HG03039 (cell line): ENCODE data around the gene CASD1.

ENCODE experiments used
- ATAC-seq: cut with Tn5 transposase; IDR thresholded peaks from one replicate; pipeline ENCODE4 v1.9.1; 2021; ENCODE audit warnings: mild to moderate bottlenecking, moderate library complexity; ENCODE audit not compliant: unreplicated experiment

CASD1 gene

DNA sequence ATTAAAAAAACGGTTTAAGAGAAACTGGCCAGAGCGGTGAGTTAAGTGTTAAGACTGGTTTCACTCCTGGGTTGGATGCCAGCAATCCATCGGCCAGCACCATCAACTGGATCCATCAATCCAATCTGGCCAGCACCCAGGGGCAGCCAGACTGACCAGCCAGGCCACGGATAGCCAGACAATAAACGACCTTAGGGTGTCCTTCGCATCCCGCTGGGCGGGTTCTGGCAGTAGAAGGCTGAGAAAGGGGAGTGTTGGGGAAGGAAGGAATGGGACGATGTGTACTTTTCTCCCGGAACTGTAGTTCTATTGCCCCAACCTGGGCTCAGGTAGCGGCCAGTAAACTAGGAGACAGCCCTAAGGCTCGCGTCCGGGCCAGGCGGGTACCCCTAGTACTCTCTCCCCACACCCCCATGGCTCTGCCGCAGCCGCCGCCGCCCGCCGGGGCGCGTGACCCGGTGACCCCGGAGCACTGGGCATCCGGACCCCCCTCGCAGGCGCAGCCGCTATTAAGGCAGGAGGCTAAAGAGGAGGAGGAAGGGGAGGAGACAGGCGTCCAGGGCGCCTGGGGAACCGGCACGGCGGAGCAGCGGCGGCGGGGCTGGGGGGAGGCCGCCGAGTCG, at the start of gene CASD1:
TSS of gene CASD1 (plus strand) at position 546 of the 623 bp plus-strand sequence. CDS start 276 bp downstream, outside the sequence.
- peak; percentile 71 for ATAC-seq

- ATAC-seq = no peak
These were observed 43.1 kb upstream of the CASD1 start for GRCh38 chr7:94466516-94466915.

DNA sequence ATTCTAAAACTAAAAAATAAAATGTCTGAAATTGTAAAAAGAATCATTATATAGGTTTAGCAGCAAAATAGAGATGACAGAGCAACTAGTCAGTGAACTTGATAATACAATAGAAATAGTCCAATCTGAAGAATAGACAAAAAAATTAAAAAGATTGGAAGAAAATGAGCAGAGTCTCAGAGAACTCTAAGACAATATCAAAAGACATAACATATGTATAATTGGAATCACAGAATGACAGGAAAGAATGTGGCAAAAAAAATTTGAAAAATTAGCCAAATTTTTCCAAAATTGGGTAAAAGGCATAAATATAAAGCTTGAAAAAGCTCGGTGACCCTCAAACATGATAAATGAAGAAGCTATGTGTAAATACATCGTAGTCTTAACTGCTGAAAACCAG, 38.0 kb upstream of the CASD1 start:
- ATAC-seq = no peak

DNA sequence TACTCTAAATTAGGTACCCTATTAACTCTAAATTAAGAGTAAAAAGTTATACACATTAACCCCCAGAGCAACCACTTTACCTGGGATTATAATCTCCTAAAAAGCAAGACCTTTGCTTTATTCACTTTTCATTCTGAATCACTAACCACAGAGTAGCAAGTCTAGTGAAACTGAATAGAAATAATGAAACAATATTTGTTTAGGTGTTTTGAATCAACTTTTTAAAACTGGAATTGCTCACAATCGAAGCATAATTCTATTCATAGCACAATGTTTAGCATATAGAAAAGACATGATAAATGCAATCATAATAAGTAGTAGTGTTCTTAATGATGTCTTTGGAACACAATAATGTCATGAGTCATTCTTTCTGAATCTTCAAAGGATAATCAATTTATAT, 37.0 kb upstream of the CASD1 start:
- no peak for ATAC-seq

GRCh38 chr7:94476251-94476840, 33.3 kb upstream of the CASD1 start:
- no peak for ATAC-seq

DNA sequence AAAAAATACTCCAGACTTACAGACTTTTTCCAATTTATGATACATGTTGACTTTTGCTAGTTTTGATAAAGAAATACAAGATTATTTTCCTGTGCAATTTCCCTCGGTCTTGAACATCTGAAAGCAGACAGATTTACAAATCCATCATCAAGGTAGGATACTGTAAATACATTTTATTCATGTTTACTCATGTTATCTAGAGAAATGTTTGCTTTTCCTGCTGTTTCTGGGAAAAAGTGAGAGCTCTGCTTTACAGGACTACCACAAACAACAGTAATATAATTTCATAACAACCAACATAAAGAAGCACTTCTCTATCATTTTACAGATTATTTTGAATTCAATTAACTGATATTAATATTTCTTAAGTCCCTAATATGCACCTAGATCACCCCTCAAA, 31.7 kb upstream of the CASD1 start:
- ATAC-seq = no peak

DNA sequence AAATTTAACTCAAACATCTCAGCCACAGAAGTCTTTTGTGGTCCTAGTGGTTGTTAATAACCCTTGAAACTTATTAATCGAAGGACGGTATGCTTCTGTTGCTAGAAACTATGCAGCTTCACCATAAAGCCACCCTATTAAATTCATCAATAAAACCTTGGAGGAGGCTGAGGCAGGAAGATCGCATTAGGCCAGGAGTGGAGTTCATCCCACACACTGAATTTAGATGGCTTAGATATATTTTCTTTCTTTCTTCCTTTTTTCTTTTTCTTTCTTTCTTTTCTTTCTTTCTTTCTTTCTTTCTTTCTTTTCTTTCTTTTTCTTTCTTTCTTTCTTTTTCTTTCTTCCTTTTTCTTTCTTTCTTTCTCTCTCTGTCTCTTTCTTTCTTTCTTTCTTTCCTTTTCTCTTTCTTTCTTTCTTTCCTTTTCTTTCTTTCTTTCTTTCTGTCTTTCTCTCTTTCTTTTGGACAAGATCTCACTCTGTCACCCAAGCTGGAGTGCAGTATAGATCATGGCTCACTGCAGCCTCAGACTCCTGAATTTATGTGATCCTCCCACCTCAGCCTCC, 30.9 kb upstream of the CASD1 start:
- ATAC-seq = no peak

DNA sequence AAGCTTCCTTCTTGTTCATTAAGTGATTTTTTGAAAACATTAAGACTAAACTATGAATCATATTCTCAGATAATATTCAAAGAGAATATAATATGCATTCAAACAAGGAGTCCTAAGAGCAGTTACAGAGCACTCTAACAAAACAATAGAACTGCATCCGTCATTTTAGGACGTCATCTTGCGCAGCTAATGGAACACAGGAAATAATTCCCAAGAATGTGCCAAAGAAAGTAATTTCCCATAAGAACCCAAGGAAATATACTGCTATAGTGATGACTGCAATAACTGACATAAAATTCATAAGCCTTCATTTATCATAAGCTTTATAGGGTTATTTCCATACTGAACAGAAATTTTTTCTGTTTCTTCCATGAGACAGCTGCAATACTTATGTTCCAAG, 28.3 kb upstream of the CASD1 start:
- no peak for ATAC-seq

DNA sequence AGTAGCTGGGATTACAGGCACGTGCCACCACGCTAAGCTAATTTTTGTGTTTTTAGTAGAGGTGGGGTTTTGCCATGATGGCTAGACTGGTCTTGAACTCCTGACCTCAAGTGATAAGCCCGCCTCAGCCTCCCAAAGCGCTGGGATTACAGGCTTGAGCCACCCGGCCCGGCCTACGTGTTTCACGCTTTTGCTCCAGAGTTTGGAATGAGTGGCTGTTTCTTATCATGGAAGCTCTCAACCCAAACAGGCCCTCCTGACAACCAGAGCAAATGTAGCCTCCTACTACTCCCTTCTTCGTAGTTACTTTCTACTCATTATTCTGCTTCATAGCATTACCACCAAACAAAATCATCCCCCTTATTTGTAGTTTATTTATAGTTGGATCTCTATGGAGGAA, 26.8 kb upstream of the CASD1 start:
- no peak for ATAC-seq

DNA sequence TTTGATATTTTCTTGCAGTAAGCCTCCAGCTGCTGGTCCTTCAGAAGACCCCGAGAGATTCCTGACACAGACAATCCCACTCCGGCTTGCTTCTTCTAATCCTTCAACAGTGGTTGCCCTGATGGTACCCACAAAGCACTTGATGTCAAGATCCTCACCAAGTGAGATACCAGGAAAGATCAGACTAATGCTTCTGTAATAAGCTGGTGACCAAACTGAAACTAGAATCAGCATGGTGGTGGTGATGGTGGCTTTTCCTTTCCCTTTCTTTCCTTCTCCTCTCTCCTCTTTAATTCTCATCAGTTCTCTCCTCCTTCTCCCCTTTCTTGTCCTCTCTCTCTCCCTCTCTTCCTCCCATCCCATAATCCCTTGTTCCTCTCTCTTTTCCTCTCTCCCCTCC, 25.8 kb upstream of the CASD1 start:
- ATAC-seq = no peak

DNA sequence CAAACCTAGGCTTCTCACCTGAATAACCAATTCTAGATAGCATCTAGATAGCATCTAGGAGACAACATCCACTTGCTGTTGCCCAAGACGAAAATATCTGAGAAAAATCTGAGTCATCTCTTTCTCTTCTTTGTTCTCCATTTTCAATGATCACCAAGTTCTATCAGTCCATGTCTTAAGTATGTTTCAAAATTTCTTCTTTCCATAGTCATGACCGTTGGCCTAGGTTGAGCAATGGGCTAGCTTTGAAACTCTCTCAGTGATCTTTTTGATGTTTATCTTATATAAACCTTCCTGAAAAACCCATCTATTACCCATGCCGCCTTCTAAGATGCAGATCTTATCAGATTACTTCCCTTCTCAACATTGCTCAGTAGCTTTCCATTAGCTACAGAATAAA, 23.4 kb upstream of the CASD1 start:
- no peak for ATAC-seq

DNA sequence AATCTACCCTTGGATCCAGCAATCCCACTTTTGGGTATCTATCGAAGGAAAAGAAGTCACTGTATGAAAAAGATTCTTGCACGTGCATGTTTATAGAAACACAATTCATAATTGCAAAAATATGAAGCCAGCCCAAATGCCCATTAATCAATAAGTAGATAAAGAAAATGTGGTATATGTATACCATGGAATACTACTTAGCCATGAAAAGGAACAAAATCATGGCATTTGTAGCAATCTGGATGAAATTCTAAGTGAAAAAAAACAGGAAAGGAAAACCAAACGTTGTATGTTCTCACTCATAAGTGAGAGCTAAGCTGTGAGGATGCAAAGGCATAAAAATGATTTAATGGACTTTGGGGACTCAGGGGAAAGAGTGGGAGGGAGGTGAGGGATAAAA, 18.2 kb upstream of the CASD1 start:
- no peak for ATAC-seq

DNA sequence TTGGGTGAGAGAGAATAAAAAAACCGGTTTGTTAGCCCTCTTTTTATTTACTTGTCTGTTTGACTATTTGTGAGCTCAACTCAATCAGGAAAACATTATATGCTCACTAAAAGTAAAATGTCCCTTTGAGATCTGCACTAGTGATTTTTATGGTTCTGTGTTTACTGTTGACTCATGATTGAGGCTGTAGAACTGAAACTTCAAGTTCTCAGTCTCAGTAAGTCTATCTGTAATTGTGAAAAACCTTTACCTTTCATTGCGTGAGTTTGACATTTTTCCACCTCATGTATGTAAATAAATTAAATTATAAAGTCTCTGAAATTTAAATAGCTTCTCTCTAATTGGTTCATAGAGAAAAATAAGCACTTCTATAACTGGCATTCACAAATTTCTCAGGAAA, 17.0 kb upstream of the CASD1 start:
- ATAC-seq = peak; percentile 99

DNA sequence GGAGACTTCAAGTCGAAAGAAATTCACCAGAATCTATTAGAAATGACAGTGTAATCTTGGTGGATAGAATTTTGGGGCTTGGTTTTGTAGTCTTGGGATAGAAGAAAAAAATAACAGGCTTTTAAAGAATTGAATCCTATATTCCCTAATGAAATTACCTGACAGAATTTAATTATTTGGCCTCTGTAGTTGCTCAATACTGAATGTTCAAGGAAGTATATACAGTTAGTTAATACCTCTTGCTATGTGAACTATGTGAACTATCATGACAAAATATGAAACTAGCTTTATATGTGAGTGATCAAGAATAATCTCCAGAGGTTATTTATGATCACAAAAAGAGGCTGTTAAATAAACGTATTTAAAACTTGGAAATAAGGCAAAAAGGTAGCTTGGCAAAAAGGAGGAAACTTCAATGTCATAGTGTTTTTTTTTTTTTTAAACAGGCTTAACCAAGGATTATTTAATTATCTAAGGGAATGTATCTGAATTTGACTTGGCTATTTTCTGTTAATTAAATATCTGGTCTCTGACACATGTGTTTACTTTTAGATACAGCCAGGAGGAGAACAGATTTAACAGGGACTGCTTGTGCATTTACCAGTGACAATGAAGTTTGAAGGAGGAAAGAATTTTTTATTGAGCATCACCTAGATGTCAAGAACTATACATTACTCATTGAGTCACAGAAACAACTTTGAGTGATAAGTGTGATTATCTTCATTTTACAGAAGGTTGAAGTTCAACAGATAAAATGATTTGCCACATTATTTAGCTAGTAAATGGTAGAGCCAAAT, 11.5 kb upstream of the CASD1 start:
- ATAC-seq = no peak

DNA sequence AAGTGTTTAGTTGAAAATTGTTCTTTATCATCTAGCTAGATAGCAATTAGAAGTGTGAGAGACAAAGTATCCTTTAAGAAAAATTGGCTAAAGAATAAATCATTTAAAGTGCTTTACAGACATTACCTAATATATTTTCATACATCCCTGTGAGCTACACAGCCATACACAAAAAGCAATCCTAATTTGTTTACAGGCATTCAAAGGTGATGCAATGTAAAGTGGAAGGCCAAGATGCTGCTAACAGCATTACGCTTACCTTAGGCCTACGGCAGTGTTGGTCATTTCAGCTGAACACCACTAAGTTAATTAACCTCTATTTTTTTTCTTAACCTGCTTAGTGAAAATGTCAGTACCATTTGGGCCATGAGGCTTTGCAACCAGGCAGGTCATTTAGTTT, 10.7 kb upstream of the CASD1 start:
- no peak for ATAC-seq

DNA sequence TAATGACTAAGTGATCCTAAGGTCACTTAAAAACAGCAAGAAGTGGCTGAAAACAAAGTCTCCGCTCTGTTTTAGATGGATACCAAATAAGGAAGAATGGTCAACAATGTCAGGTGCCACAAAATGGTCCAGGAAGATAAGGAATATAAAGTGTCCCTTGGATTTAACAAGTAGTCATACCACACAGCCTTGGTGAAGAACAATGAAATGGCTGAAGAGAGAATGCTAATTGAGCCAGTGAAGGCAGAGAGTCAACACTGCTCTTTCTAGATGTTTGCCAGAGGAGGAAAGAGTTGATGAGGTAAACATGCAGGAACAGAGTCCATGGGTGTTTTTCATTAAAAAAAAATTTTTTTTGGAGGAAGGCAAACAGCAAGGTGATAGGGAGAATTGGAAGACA, 2.1 kb upstream of the CASD1 start:
- ATAC-seq = no peak

DNA sequence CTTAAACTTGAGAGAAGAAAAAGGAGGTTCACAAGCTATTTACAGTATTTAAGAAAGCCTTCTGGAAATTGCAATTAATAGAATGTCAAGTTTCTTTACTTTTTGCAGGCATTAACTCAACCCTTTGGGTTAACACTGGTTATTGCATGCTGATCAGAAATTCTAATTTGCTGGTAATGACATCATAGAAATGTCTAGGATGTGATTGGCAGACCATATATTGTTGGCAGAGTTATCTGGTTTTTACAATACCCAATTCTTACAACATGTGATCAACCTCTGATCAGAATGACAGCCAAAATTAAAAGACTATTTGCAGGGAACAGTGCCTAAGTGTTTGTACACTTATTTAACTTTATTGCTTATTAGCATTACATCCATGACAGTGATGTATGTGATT, 1.6 kb upstream of the CASD1 start:
- no peak for ATAC-seq

DNA sequence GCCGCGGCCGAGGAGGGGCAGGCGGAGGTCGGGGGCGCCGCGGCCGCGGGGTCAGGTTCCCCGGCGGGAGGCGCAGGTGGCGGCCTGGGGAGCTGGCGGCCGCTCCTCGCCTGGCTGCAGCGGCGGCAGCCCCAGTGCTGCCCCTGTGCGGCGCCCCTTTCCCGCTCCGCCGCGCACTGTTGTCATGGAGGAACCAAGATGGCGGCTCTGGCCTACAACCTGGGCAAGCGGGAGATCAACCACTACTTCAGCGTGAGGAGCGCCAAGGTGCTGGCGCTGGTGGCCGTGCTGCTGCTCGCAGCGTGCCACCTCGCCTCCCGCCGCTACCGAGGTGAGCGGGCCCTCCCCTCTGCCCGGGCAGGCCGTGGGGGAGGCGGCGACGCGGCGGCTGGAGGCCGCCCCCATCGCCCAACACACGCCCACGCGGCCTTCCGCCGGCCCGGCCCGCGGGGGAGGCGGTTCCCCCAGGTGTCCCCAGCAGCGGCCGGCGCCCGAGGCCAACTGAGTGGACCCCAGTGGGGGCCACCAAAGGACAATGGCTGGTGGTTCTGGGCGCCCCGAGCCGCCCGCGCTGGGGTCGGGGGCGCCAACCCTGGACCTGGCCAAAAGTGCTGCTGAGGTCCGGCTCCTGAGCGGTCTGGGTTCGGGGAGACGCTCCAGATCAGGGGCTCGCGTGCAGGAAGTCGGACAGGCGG, 425 bp downstream of the CASD1 start:
- peak; percentile 69 for ATAC-seq

GRCh38 chr7:94510582-94511496, 1.2 kb downstream of the CASD1 start:
- peak; percentile 15 for ATAC-seq

- ATAC-seq = no peak
These were observed 2.1 kb downstream of the CASD1 start for GRCh38 chr7:94511718-94512117.
